Chondrocyte (in vitro differentiated cells): Measurements from ENCODE around the gene RPAIN. TPM values are rescaled to one million over a fixed set of nuclear protein-coding genes. Genes with fewer than 3 reads are reported as not detected.

Source experiments
- DNase-seq: peaks from one replicate; pipeline ENCODE4 v3.0.0; 2021; ENCODE audit warnings: mixed read lengths, low spot score
- H3K27ac Mint-ChIP-seq: one replicate; pipeline ENCODE4 v1.8.0; 2021; ENCODE audit warnings: mild to moderate bottlenecking, moderate library complexity, mixed read lengths; ENCODE audit not compliant: unreplicated experiment
- H3K27me3 Mint-ChIP-seq: 2 replicates; pipeline ENCODE4 v1.8.0; 2021; ENCODE audit warnings: low read depth, mixed read lengths
- H3K36me3 Mint-ChIP-seq: 2 replicates; pipeline ENCODE4 v1.8.0; 2021; ENCODE audit warnings: low read depth, mixed read lengths
- H3K4me1 Mint-ChIP-seq: 2 replicates; pipeline ENCODE4 v1.8.0; 2021; ENCODE audit warnings: low read depth, mild to moderate bottlenecking, mixed read lengths
- H3K4me3 Mint-ChIP-seq: one replicate; pipeline ENCODE4 v1.8.0; 2021; ENCODE audit warnings: mild to moderate bottlenecking, moderate library complexity, mixed read lengths; ENCODE audit not compliant: unreplicated experiment
- H3K9me3 Mint-ChIP-seq: 2 replicates; pipeline ENCODE4 v1.8.0; 2021; ENCODE audit warnings: low read depth, mixed read lengths
- CTCF ChIP-seq: fragments of 200-600 bp; sonication (generic); IDR thresholded peaks from 2 replicates; pipeline ENCODE4 v1.5.0; 2021; ENCODE audit warnings: antibody characterized with exemption, mild to moderate bottlenecking, moderate library complexity
- long read RNA-seq: library from polyadenylated mRNA; stranded (forward); transcript quantifications from one replicate; pipeline ENCODE4 v2.0.0, GENCODE V29; 2021
- total RNA-seq: library from RNA; stranded (reverse); gene quantifications from 3 replicates; pipeline ENCODE4 v1.2.1, GENCODE V29; 2021

RPAIN gene
- total RNA-seq: 34.2 to 37.2 TPM (median 35.1 TPM) in 3 replicates
- long read RNA-seq, transcript RPAIN-205 (4 exons, 1,057 nt): minor isoform, 5 of 118 reads
- long read RNA-seq, transcript RPAIN-203 (7 exons, 1,535 nt): major isoform, 12 of 118 reads
- long read RNA-seq, transcript RPAIN-209 (6 exons, 1,423 nt): minor isoform, 6 of 118 reads
- long read RNA-seq, partial matches to known transcripts: 2 of 118 reads
- long read RNA-seq, other reads (novel, unspliced or antisense): 81 of 118 reads

GRCh38 chr17:5419959-5420653 is at the start of gene RPAIN:
TSS of gene RPAIN (plus strand) at chr17:5420182. CDS start at chr17:5420211, 29 bp downstream.
- no peak for TF ChIP-seq CTCF
- Mint-ChIP-seq H3K9me3 (no peaks in the 10 kb centered on the region), H3K27ac (peak within 1 kb of the TSS; percentile 99), H3K4me3 (peak within 1 kb of the TSS; percentile 93), H3K36me3 (peaks cover 10% of the 10 kb centered on the region), H3K4me1 (peaks cover 35% of the 10 kb centered on the region), H3K27me3 (no peaks in the 10 kb centered on the region)
- no peak for DNase-seq

- Mint-ChIP-seq H3K4me1 (peaks cover 8% of the 10 kb centered on the region), H3K27me3 (no peaks in the 10 kb centered on the region), H3K36me3 (peaks cover 26% of the 10 kb centered on the region), H3K9me3 (no peaks in the 10 kb centered on the region), H3K4me3 (no peak overlapping the region), H3K27ac (no peak overlapping the region)
- no peak for DNase-seq
- no peak for TF ChIP-seq CTCF
Measured at GRCh38 chr17:5370411-5370810, 49.6 kb upstream of the RPAIN start.

GRCh38 chr17:5373112-5373511 is 46.9 kb upstream of the RPAIN start:
- H3K36me3 Mint-ChIP-seq: peaks cover 29% of the 10 kb centered on the region
- H3K9me3 Mint-ChIP-seq: no peaks in the 10 kb centered on the region
- TF ChIP-seq CTCF: no peak
- no peak for DNase-seq
- H3K27me3 Mint-ChIP-seq: no peaks in the 10 kb centered on the region
- no peaks in the 10 kb centered on the region for H3K4me1 Mint-ChIP-seq
- H3K4me3 Mint-ChIP-seq: no peak overlapping the region
- H3K27ac Mint-ChIP-seq: no peak overlapping the region

- Mint-ChIP-seq H3K27me3 (no peaks in the 10 kb centered on the region), H3K27ac (no peak overlapping the region), H3K4me1 (peaks cover 3% of the 10 kb centered on the region), H3K36me3 (peaks cover 45% of the 10 kb centered on the region), H3K9me3 (no peaks in the 10 kb centered on the region), H3K4me3 (no peak overlapping the region)
- no peak for DNase-seq
- TF ChIP-seq CTCF: no peak
Measured at GRCh38 chr17:5378566-5379207, 41.3 kb upstream of the RPAIN start.

- Mint-ChIP-seq H3K27ac (no peak overlapping the region), H3K4me1 (peaks cover 3% of the 10 kb centered on the region)
Measured at GRCh38 chr17:5379351-5380107, 40.5 kb upstream of the RPAIN start.

More at GRCh38 chr17:5379351-5380107, 40.5 kb upstream of the RPAIN start:
- Mint-ChIP-seq H3K36me3 (peaks cover 45% of the 10 kb centered on the region), H3K9me3 (no peaks in the 10 kb centered on the region), H3K4me3 (no peak overlapping the region), H3K27me3 (no peaks in the 10 kb centered on the region)
- TF ChIP-seq CTCF: no peak
- DNase-seq: no peak
